SHP77 treated with DMSO at 0.1 percent for 48 hours (cell line): ENCODE data around the gene DENND1A.
"Not testable (repeated sequence)": the region's sequence is repeated elsewhere in the genome, so short reads cannot be mapped to it uniquely, and the experiment has no call there.

Experiments used
- DNase-seq: peaks from one replicate; lab custom pipeline; 2025; lab: John Stamatoyannopoulos, UW

The DENND1A gene

DNA sequence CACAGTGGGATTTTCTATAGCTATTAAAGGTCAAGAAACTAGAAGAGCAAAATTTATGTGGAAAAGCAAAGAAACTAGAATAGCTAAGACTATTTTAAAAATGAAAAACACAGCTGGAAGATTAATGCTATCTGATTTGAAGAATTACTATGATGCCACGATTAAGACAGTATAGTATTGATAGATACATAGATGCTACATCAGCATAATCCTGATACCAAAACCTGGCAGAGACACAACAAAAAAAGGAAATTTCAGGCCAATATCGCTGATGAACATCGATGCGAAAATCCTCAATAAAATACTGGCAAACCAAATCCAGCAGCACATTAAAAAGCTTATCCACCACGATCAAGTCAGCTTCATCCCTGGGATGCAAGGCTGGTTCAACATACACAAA is 201.4 kb downstream of the DENND1A start:
- DNase-seq = not testable (repeated sequence)

DNA sequence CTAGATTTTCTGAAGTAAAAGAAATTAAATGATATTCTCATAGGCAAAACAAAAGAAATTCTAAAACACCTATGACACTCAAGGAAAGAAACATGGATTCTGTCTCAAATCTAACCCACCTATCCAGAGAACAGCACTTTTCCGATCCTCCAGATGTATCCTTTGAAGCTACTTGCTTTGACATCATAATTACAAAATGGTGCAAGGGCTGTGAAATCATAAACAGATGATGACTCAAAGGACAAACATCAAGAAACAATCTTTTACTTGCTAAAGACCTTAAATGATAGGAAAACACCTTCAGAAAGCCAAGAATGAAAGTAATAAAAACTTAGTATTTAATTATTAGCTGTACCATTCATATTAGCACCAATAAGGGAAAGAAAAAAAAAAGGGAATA is 202.6 kb downstream of the DENND1A start:
- no peak for DNase-seq

DNA sequence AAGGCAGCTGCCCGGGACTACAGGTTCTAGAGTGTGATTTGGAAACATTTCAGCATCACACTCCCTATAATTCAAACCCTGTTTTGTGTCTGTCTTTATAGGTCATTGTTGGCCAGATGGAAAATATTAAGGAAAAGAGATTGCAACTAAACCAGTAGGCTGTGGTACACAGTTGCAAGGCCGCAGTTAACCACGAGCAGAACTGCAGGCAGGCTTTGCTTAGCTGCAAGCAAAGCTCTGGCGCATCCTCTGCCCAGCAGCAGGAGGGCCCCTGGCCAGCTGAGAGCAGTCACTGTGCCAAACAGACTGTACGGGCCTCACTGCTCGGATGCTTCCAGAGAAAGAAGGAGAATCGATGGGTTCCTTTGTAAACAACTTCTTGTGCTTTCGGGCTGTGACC is 204.5 kb downstream of the DENND1A start:
- DNase-seq = no peak

DNA sequence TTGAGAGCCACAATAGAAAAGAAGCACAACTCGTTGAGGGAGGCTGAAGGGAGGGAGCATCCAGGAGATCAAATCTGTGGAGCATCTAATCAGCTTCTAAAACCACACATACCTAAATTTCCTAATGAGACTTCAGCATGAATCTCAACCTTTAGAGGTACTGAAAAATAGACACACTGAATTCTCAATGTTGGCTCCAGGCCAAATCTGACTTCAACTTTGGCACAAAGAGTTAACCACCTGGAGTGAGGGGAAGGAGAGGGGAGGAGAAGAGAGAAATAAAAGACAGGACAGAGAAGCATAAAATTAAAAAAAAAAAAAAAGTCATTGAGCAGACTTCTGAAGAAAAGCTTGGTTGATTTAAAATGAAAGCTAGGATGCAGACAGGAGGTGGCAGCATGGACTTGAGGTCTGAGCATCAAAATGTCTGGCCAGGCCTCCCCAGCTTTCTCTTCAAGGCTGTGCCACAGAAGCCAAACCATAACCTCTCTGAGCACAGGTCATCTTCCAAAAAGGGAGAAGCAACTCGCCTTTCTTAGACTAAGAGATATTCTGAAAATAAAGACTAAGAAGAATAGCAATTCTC is 205.6 kb downstream of the DENND1A start:
- DNase-seq = no peak

DNA sequence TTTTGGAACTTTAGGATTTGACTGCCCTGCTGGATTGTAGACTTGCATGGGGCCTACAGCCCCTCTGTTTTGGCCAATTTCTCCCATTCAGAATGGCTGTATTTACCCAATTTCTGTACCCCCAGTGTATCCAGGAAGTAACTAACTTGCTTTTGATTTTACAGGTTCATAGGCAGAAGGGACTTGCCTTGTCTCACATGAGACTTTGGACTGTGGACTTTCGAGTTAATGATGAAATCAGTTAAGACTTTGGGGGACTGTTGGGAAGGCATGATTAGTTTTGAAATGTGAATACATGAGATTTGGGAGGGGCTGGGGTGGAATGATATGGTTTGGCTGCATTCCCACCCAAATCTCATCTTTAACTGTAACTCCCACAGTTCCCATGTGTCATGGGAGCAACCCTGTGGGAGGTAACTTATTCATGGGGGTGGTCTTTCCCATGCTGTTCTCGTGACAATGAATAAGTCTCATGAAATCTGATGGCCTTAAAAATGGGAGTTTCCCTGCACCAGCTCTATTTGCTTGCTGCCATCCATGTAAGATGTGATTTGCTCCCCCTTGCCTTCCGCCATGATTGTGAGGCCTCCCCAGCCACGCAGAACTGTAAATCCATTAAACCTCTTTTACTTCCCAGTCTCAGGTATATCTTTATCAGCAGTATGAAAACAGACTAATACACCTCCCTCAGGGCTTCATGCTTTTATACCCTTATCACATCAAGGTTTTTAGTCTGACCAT is 206.6 kb downstream of the DENND1A start:
- no peak for DNase-seq

DNA sequence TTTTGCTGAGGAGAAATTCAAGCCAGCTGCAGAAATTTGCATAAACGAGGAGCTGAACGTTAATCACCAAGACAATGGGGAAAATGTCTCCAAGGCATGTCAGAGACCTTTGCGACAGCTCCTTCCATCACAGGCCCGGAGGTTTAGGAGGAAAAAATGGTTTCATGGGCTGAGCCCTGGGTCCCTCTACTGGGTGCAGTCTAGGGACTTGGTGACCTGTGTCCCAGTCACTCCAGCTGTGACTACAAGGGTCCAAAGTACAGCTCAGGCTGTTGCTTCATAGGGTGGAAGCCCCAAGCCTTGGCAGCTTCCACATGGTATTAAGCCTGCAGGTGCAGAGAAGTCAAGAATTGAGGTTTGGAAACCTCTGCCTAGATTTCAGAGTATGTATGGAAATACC is 207.5 kb downstream of the DENND1A start:
- no peak for DNase-seq

DNA sequence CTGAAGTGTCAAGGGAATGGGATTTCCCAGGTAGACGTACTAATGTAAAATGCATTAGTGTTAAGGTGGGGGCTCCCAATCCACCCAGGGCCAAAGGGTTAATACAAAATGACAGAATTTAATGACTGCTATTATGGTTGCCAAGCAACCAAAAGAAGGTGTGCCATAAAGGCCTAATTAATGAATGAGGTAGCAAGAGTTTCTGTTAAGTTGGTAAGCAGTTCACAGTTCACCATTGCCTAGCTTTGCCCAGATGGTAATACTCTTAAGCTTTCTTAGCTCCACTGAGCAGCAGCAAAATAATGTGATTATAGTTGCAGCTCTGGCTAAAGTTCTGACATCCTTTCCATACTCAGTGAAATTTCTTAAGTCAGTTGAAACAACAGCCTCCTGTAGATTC is 211.7 kb downstream of the DENND1A start:
- no peak for DNase-seq

DNA sequence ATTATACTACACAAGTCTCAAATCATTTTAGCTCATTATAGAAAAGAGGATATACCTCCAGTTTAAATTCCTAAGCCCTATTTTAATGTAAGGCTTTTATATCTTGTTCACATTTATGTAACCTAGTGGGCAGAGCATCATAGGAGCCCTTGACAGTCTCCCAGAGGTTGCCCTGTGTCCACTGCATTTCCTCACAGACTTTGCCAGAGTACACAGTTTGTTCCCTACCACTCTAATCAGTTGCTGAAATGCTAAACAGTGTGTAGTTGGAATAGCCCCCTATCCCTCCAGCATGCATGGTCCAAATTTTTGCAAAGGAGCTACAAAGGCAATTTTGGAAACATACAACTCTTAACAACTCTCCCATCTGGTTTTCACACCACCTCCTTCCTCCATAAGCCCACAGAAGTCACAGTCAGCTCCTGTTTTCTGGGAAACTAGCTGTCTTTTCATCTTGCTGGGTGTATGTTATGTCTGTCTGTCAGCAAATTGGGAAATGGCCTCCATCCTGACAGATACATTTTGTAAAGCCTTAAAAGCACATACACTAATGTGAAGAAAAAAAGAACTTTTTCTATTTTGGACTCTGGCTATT is 212.2 kb downstream of the DENND1A start:
- DNase-seq = no peak

DNA sequence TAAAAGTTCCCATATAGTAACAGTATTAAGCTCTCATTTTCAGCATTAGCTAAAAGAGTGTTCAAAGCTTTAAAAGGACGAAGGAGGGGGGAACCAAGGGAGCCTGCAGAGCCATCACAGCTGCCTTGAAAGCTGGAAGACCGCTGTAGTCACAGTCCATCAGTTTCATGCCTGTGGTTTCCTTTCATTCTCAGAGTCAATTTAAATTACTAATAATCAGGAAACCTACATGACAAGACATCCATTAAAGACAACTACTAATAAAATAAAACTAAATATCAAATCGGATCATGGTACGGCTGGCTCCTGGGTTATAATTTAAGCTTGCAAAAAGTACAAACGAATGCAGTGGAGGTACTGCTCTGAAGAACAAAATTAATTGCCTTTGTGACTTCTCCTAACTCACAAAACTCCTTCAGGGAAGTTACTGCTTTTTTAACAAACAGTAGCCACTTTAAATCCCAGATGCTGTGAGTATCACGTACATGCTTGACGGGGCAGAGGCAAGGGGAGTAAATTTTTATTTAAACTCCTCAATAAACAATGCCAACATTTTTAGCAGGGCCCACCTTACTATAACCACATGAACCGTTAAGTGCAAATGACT is 213.5 kb downstream of the DENND1A start:
- no peak for DNase-seq

DNA sequence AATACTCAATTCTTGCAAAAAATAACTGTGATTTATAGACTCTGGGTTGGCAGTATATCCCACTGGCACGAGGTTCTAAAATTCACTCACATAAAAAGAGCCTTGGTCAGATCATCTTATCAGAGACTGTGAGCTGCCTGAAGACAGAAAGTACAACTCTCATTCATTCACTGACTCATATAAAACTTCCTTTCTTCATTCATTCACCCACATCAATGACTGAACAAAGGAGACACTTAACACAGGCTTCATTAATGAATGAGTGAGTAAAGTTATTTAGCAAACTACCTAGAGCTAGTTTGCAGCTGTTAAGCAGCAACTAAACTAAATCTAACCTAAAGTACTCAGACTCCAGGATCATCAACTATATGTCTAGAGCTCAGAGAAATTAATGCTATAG is 214.7 kb downstream of the DENND1A start:
- no peak for DNase-seq

DNA sequence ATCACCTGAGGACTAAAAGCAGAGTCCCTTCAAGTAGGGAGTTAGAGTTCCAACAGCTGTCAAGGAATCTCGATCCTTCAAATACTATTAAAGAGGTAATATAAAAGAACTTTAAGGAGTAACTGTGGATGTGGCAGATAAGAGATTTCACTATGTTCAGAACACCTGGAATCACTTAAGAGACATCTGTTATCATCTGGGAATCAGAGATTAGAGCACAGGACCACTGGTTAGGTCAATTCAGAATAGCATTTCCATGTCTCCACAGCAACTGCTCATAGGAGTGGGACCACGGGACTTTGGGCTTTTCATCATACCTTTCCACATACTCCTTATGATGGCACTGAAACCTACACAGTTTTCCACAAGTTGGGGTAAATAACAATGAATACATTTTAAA is 216.6 kb downstream of the DENND1A start:
- DNase-seq = no peak

DNA sequence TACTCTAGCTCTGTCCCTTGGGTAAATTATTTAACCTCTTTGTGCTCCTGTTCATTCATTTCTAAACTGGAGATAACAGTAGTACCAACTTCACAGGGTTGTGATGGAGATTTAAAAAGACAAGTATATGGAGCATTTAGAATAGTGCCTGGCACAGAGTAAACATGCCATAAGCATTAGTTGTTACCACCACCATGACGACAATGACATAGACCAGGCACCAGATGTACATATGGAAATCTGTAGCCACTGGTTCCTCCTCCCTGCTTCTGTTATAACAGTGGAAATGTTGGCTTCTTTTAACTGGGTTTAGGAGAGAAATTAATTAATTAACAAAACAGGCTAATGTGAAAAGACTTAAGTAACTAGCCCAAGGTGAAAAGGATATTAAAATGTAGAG is 217.5 kb downstream of the DENND1A start:
- DNase-seq = no peak

DNA sequence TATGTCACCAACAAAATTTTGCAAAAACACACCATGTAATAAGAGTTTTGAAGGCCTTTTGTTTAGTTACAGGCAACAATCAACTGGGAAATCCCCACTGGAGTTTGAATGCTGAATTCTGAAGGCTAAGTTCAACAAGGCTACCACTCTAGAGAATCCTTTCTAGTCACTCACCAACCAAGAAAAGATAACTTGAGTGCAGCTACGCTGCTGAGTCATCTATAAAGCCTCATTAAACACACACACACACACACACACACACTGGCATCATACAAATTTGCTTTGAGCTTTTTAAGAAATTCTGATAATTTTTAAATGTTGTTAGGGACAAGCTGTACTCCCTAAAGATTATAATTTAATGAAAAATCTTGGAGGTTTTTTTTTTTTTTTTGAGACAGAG is 219.6 kb downstream of the DENND1A start:
- no peak for DNase-seq

DNA sequence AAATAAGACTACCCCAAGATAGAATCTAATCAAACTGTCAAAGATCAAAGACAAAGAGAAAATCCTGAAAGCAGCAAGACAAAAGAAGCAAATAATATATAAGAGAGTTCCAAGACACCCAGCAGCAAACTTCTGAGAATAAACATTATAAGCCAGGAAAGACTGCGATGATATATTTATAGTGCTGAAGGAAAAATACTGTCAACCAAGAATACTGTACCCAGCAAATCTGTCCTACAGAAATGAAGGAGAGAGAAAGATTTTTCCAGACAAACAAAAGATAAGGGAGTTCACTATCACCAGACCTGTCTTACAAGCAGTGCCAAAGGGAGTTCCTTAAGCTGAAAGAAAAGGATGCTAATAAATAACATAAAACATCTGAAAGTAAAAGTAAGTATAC is 227.4 kb downstream of the DENND1A start:
- DNase-seq = no peak

DNA sequence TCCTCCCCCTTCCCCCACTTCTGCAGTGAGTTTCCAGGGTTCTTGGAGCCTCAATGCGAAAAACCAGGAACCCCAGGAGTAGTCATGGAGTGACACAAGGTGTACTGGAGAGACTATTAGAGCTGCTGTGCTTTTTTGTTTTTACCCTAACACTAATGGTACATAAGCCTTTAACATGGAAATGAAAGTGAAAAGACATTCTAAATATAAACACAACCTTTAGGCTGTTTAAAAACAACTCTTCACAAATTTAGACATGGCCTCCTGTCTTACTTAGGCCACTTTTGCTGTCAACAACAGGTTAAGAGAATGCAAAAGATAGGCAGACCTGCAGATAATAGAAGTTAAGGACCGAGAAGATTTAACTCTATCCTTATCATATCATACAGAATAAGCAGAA is 232.2 kb downstream of the DENND1A start:
- DNase-seq = no peak

DNA sequence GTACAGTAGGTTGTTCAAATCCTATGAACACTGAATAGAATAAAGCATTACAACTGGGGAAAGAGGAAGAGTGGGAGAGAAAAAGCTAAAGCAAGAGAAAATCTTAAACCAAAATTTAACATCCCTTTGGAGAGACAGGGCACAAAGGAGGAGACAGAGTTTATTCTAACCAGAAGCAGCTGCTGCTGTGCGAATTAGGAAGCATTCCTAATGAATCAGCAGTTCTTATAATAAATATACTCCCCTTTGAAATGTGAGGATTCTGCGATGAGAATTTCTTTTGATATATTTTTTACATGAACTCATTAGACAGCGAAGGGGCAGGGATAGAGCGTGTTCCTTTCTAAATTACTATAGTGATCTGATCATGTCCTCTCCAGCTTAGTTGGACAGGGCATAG is 233.4 kb downstream of the DENND1A start:
- no peak for DNase-seq

DNA sequence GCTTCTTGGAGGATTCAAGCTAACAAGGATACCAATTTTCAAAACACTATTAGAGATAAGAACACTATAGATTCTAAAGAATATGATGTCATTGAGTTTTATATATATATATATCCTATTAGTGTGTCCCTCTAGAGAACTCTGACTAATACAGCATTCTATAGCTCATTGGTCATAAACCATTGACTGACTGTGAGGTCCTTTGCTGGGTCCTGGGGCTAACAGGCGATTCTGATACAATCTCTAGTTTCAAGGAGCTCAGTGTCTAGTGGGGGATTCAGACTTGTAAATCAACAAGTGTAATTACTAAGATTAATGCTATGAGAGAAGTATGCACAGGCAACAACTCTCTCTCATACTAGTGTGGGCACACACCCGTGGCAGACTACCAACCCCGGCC is 234.5 kb downstream of the DENND1A start:
- no peak for DNase-seq

DNA sequence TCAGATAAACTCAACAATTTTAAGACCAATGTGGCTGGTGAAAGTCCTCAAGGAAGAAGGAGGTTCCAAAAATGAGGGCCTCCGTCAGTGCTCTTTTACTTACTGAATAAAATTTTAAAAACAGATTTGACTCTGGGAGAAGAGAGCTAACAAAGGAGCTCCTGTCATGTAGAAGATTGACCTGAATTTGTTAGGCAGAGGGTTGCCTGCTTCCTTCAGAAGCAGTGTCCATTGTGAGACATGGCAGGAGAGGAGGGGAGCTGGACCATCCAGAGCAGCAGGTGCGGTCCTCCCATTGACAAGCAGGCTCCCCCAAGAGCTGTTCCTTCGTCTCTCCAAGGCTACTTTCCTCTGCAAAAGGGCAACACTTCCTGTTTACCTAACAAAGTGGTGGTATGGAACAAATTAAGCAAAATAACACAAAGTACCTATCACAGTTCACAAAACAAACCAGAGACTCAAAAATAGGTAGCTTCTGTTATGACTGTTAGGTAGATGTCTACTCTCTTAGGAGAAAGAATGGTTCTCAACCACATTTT is 238.1 kb downstream of the DENND1A start:
- no peak for DNase-seq

DNA sequence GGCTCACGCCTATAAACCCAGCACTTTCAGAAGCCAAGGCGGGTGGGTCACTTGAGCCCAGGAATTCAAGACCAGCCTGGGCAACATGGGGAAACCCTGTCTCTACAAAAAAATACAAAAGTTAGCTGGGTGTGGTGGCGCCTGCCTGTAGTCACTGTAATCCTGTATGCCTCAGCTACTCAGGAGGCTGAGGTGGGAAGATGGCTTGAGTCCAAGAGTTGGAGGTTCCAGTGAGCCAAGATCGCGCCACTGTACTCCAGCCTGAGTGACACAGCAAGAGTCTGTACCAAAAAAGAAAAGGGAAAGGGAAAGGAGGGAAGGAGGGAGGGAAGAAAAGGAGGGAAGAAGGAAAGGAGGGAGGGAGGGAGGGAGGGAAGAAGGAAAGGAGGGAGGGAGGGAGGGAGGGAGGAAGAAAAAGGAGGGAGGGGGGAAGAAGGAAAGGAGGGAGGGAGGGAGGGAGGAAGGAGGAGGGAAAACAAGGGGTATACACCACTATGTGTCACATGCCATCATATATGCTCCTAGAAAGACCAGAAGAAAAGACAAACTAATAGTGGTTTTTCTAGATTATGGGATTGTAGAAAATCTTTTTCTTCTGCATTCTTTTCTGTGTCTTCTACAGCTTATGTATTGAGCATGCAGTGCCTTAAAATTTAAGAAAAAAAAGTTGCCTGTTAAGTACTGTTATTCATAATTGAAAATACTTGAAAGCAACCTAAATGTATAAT is 240.1 kb downstream of the DENND1A start:
- no peak for DNase-seq

DNA sequence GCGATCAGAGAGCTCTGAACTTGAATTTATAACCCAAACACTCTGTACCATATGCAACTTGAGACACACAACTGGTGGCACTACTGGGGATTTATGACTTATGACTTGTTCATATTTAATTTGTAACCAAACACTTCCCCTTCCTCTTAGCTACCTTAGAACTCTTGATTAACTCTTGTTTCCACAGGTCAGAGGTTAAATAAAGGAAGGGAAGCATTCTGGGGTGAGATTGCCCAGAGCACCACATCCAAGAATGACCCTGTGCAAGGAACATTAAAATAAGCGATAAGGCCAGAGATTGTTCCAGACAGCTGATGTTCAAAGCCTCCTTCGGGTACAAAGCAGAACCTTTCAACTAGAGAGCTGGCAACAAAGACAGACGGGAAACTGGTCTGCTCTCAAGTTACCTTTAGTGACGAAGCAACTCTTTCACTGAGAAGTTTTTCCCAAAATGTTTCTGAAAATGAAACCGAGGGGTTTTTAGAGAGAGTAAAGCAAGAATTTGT is 242.6 kb downstream of the DENND1A start:
- peak; percentile 77 for DNase-seq

DNA sequence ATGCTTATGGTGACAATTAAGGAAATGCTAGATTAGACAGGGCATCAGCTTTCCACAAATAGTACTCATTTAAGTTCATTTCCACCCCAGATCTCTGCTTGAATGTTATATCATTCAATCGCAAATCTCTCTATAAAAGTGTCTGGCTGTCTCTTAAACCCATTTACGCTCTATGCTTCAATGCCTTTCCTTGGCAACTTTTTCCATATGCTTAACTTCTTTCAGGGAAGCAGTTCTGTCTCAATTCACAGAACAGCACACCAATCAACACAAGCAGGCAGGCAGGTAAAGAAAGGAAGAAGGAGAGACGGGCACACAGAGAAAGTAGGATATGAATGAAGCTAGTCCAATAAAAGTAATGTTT is 243.1 kb downstream of the DENND1A start:
- no peak for DNase-seq

DNA sequence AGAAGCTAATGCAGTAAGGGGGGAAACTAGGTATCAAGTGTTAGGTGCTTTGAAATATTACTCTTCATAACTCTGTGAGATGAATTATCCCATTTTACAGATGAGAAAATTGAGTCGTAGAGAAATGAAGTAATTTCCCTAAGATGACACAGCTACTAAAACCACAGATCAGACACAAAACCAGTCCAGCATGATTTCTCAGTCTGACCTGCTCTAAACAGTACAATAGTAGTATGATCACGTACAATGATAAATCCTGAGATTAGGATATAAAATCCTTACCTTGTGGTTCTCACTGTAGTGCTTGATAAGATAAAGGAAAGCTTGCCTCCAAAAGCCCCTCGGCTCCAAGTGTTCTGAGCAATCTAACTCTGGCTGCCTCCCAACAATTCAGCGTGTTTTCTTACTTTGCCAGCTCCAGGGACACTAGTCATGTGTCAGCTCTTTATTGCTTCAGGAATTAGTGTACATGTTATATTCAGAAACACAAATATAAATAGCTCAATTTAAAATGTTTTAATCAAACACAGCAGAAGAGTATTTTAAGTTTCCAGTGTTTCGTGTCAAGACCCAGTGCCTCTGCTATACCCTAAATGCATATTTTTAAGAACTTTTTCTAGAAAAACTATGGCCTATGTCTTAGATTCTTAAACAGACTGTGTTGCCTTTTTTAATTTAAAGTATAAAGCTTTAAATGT is 243.6 kb downstream of the DENND1A start:
- DNase-seq = no peak
